ENCODE results near the gene USP12.
"Not testable (repeated sequence)": the region's sequence is repeated elsewhere in the genome, so short reads cannot be mapped to it uniquely, and the experiment has no call there.

Gene USP12, protein sequence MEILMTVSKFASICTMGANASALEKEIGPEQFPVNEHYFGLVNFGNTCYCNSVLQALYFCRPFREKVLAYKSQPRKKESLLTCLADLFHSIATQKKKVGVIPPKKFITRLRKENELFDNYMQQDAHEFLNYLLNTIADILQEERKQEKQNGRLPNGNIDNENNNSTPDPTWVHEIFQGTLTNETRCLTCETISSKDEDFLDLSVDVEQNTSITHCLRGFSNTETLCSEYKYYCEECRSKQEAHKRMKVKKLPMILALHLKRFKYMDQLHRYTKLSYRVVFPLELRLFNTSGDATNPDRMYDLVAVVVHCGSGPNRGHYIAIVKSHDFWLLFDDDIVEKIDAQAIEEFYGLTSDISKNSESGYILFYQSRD

DNA sequence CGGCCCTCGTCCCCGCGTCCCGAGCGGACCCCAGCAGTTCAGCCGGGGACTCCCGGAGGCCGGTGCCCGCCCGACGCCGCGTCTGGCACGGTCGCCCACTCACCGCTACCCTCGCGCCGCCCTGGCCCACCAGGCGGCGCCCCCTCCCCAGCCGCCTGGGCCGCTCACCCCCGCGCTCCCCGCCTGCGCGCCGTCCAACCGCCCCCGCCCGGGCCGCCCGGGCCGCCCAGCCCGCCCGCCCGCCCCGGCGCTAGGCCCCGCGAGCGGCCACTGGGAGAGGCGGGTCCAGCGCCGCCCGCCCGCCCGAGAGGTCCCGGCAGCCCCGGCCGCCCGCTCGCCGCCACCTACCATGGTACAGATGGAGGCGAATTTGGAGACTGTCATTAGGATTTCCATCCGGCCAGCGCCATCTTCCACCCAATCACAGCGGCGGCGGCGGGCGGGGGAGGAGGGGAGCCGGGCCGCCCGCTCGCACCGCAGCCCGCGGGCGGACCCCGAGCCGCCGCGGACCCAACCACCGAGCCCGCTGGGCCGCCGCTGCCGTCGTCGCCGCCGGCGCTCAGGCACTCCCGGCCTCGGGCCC is at the start of gene USP12:
Gene USP12, minus strand, starts transcription at position 568 of the 583 bp plus-strand sequence. Its CDS starts 172 bp downstream, at position 396.
- Mint-ChIP-seq H3K27ac (peak within 1 kb of the TSS; percentile 98), H3K9me3 (no peaks in the 10 kb centered on the region), H3K27me3 (no peaks in the 10 kb centered on the region), H3K4me3 (peak within 1 kb of the TSS; percentile 89 to 98), H3K36me3 (peaks cover 2 to 3% of the 10 kb centered on the region in 2 donors), H3K4me1 (peaks cover 39 to 65% of the 10 kb centered on the region in 2 donors)
- DNase-seq, result peak; percentile 18
- peak; percentile 21 to 30 for ATAC-seq (replicated peaks)

DNA sequence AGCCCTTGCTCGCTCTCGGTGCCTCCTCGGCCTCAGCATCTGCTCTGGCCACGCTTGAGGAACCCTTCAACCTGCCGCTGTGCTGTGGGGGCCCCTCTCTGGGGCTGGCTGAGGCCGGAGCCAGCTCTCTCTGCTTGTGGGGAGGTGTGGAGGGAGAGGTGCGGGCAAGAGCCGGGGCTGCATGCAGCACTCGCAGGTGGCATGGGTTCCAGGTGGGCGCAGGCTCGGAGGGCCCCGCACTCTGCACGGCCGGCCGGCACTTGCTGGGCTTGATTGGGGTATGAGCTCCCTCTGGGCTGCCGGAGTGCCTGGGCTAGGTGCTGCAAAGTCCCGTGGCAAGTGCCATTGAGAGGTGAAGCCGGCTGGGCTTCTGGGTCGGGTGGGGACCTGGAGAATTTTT is 48.0 kb upstream of the USP12 start:
- DNase-seq (no peak), ATAC-seq (replicated peaks) (no peak)
- Mint-ChIP-seq H3K27ac (no peak overlapping the region), H3K9me3 (peaks cover 7 to 8% of the 10 kb centered on the region in 2 donors), H3K27me3 (no peaks in the 10 kb centered on the region), H3K4me1 (peaks cover 30 to 45% of the 10 kb centered on the region in 2 donors), H3K4me3 (no peak overlapping the region), H3K36me3 (peaks cover 25 to 29% of the 10 kb centered on the region in 2 donors)

DNA sequence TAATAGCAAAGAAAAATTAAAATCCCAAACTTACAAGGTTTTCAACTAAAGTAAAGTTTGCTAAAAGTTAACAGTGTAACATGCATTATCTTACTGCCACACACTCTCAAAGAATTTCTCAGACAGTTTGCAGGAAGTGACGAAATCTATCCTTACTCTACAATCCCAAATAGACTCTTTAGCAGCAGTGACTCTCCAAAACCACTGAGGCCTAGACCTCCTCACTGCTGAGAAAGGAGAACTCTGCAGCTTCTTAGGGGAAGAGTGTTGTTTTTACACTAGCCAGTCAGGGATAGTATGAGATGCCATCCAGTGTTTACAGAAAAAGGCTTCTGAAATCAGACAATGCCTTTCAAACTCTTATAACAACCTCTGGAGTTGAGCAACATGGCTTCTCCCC is 47.2 kb upstream of the USP12 start:
- not testable (repeated sequence) for H3K4me3 Mint-ChIP-seq; ATAC-seq (replicated peaks); H3K9me3 Mint-ChIP-seq; H3K27me3 Mint-ChIP-seq; DNase-seq; H3K27ac Mint-ChIP-seq
- peaks cover 25 to 33% of the 10 kb centered on the region in 2 donors for H3K36me3 Mint-ChIP-seq
- H3K4me1 Mint-ChIP-seq, result peaks cover 28 to 37% of the 10 kb centered on the region in 2 donors

DNA sequence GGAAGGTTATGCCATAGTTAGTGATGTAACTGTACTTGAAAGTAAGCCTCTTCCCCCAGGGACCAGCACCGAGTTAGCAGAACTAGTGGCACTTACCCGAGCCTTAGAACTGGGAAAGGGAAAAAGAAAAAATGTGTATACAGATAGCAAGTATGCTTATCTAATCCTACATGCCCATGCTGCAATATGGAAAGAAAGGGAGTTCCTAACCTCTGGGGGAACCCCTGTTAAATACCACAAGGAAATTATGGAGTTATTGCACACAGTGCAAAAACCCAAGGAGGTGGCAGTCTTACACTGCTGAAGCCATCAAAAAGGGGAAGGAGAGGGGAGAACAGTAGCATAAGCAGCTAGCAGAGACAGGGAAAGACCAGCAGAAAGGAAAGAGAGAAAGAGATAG is 46.2 kb upstream of the USP12 start:
- not testable (repeated sequence) for H3K9me3 Mint-ChIP-seq; H3K27me3 Mint-ChIP-seq; ATAC-seq (replicated peaks); H3K4me3 Mint-ChIP-seq; H3K27ac Mint-ChIP-seq; DNase-seq
- peaks cover 22 to 31% of the 10 kb centered on the region in 2 donors for H3K4me1 Mint-ChIP-seq
- peaks cover 27 to 41% of the 10 kb centered on the region in 2 donors for H3K36me3 Mint-ChIP-seq

DNA sequence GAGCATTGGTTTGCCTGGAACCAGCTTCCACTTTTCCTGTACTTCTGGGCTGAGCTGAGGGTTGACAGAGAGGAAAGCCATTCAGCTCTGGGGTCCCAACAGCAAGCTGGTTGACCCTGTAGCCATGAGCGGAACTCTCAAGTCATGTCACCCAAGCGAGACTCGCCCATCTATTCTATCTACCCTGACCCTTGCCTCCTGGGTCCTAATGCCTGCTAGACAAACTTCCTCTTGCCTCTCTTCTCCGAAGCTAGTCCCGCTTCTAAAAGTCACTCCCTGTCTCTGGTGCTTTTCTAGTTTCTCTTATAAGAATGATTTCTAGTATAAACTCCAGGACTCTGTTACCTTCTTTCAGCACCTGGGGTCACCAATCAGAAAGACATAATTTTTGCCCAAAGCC is 41.8 kb upstream of the USP12 start:
- H3K4me3 Mint-ChIP-seq; H3K9me3 Mint-ChIP-seq; H3K27ac Mint-ChIP-seq; H3K27me3 Mint-ChIP-seq; H3K4me1 Mint-ChIP-seq; ATAC-seq (replicated peaks); DNase-seq: not testable (repeated sequence)
- H3K36me3 Mint-ChIP-seq, result peaks cover 19 to 32% of the 10 kb centered on the region in 2 donors

DNA sequence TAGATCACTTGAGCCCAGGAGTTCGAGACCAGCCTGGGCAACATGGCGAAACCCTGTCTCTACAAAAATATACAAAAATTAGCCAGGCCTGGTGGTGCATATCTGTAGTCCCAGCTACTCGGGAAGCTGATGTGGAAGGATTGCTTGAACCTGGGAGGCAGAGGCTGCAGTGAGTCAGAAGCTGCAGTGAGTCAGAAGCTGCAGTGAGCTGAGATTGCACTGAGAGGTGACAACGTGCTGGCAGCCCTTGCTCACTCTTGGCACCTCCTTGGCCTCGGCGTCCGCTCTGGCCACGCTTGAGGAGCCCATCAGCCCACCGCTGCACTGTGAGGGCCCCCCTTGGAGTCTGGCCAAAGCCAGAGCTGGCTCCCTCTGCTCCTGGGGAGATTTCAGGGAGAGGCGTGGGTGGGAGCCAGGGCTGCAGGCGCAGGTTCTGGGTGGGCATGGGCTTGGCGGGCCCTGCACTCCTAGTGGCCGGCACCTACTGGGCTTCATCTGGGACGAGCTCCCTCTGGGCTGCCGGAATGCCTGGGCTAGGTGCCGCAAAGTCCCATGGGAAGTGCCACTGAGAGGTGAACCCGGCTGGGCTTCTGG is 40.3 kb upstream of the USP12 start:
- peaks cover 3 to 5% of the 10 kb centered on the region in 2 donors for H3K9me3 Mint-ChIP-seq
- no peaks in the 10 kb centered on the region for H3K4me1 Mint-ChIP-seq
- H3K27me3 Mint-ChIP-seq, result no peaks in the 10 kb centered on the region
- peaks cover 19 to 36% of the 10 kb centered on the region in 2 donors for H3K36me3 Mint-ChIP-seq
- H3K27ac Mint-ChIP-seq, result no peak overlapping the region
- H3K4me3 Mint-ChIP-seq, result no peak overlapping the region
- DNase-seq (no peak), ATAC-seq (replicated peaks) (no peak)

DNA sequence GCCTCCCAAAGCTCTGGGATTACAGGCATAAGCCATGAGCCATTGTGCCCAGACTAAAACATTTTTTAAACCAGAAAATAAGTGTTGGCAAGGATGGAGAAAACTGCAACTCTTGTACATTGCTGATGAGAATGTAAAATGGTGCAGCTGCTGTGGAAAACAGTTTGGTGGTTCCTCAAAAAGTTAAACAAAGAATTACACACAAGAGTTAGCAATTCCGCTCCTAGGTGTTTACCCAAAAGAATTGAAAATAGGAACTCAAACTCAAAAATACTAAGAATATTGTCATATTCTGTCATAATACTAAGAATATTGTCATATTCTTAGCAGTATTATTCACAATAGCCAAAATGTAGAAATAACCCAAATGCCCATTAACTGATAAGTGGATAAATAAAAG is 39.7 kb upstream of the USP12 start:
- H3K36me3 Mint-ChIP-seq, result peaks cover 16 to 32% of the 10 kb centered on the region in 2 donors
- no peak for DNase-seq
- H3K27ac Mint-ChIP-seq, result no peak overlapping the region
- no peak for ATAC-seq (replicated peaks)
- no peak overlapping the region for H3K4me3 Mint-ChIP-seq
- H3K4me1 Mint-ChIP-seq, result no peaks in the 10 kb centered on the region
- H3K9me3 Mint-ChIP-seq, result peaks cover 3 to 5% of the 10 kb centered on the region in 2 donors
- H3K27me3 Mint-ChIP-seq, result no peaks in the 10 kb centered on the region

DNA sequence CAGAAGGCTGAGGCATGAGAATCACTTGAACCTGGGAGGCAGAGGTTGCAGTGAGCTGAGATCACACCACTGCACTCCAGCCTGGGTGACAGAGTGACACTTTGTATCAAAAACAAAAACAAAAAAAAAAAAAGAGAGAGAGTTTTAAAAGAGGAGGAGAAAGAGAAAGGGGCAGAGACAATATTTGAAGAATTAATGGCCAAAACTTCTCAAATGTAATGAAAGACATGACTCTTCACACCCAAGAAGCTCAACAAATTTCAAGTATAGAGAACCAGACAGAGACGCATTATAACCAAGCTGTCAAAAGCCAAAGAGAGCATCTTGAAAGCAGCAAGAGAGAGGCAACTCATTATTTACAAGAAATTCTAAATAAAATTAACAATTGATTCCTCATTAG is 36.9 kb upstream of the USP12 start:
- Mint-ChIP-seq H3K27ac (no peak overlapping the region), H3K4me3 (no peak overlapping the region), H3K4me1 (no peaks in the 10 kb centered on the region), H3K9me3 (peaks cover 3 to 5% of the 10 kb centered on the region in 2 donors), H3K36me3 (peaks cover 15 to 25% of the 10 kb centered on the region in 2 donors), H3K27me3 (no peaks in the 10 kb centered on the region)
- ATAC-seq (replicated peaks), result no peak
- no peak for DNase-seq

DNA sequence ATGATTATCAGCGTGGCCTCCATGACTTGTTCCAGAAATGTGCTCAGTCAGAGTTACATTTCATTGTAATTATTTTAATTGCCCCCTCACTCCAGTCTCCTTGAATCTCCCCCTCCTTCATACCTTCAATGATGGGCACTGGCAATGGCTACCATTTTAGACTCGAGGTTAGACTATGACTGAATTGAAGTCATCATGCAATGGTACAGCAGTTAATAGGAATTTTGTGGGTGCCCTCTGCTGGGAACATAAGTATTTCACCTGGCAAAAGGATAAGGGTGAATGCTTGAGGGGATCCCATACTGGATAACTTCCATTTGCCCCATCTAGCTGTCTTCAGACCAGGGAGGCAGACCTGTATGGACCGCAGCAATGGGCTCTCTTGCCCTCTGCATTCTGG is 32.2 kb upstream of the USP12 start:
- H3K27ac Mint-ChIP-seq, result no peak overlapping the region
- no peak for ATAC-seq (replicated peaks)
- H3K27me3 Mint-ChIP-seq, result no peaks in the 10 kb centered on the region
- H3K9me3 Mint-ChIP-seq, result no peaks in the 10 kb centered on the region
- H3K4me1 Mint-ChIP-seq, result no peaks in the 10 kb centered on the region
- peaks cover 4 to 5% of the 10 kb centered on the region in 2 donors for H3K36me3 Mint-ChIP-seq
- H3K4me3 Mint-ChIP-seq, result no peak overlapping the region
- DNase-seq, result no peak

DNA sequence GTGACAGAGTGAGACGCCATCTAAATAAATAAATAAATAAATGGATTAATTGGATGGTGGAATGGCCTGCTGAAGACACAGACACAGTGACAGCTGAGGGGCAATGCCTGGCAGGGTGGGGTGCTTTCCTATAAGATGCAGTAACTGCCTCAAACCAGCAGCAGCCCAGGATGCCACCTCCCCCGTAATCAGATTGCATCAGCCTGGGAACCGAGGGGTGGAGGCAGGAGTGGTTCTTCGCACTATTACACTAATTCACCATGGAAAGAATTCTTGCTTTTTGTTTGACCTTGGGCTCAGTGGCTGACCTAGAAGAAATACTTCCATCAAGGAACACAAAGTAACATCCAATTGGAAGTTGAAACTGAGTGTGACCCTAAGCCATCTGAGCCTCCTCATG is 31.6 kb upstream of the USP12 start:
- Mint-ChIP-seq H3K27me3 (no peaks in the 10 kb centered on the region), H3K4me1 (no peaks in the 10 kb centered on the region), H3K9me3 (no peaks in the 10 kb centered on the region), H3K27ac (no peak overlapping the region), H3K4me3 (no peak overlapping the region), H3K36me3 (peaks cover 4 to 5% of the 10 kb centered on the region in 2 donors)
- DNase-seq (no peak), ATAC-seq (replicated peaks) (no peak)

DNA sequence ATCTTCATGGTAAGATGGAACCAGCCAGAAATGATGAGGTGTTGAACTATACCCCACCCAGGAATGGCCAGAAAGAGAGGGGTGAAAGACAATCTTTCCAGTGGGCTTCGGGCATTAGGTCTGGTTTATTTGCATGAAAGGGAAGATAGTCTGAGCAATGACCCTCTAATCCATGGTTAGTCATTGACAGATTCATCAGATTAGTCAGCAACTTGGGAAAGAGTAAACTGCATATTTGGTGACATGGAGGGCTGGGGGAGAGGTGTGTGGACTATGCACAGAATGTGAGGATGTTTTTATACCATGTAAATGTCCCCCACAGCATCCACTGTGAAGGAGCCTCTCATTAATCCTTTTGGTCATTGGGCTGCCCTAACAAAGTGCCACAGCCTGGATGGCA is 30.1 kb upstream of the USP12 start:
- no peak overlapping the region for H3K4me3 Mint-ChIP-seq
- no peaks in the 10 kb centered on the region for H3K4me1 Mint-ChIP-seq
- peaks cover 0 to 5% of the 10 kb centered on the region in 2 donors for H3K36me3 Mint-ChIP-seq
- no peaks in the 10 kb centered on the region for H3K27me3 Mint-ChIP-seq
- no peak for ATAC-seq (replicated peaks)
- H3K27ac Mint-ChIP-seq, result no peak overlapping the region
- H3K9me3 Mint-ChIP-seq, result no peaks in the 10 kb centered on the region
- no peak for DNase-seq

DNA sequence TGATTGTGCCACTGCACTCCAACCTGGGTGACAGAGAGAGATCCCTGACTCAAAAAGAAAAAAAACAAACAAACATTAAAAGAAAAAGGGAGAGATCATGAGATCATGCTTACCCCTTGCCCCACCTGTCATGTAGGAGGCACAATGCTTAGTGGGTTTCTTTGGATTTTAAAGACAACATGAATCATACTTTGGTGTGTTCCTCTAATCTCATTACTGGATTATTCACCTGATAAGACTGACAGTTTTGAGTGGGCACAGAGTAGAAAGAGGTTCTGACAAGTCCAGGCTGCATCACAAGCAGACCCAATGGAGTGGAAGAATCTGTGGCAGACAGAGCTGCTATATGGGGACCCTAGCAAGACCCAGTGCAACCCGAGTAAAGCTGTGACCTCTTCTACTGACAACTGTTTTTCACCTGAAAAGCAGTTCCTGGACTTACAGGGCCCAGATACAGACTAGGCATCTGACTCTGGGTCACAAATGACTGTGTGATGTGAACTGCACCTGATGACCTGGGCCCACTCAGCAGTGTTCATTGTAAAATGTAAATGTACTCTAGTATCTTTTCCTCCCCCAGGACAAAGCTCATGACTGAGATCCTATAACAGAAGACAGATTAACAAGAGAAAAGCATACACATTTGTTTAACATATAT is 28.9 kb upstream of the USP12 start:
- no peaks in the 10 kb centered on the region for H3K9me3 Mint-ChIP-seq
- H3K27me3 Mint-ChIP-seq, result no peaks in the 10 kb centered on the region
- peaks cover 0 to 5% of the 10 kb centered on the region in 2 donors for H3K36me3 Mint-ChIP-seq
- no peak for DNase-seq
- no peaks in the 10 kb centered on the region for H3K4me1 Mint-ChIP-seq
- ATAC-seq (replicated peaks), result peak; percentile 25 to 29
- no peak overlapping the region for H3K4me3 Mint-ChIP-seq
- H3K27ac Mint-ChIP-seq, result no peak overlapping the region

DNA sequence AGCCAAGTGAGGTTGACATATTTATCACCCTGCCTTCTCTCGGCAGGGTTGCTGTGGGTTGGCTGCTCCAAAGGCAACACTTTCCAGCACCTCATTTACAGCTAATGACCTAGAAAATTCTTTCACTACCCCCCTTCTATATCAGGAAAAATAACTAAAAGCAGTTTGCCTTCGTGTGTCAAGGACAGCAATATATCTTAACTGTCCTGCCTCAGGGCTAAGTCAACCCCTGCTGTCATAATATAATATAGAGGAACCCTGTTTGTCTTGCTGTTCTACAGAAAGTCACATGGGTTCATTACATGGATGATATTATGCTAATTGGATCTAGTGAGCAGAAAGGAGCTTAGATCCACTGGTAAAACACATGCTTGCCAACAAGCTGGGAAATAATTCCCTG is 28.1 kb upstream of the USP12 start:
- DNase-seq (no peak), ATAC-seq (replicated peaks) (no peak)
- Mint-ChIP-seq H3K36me3 (peaks cover 0 to 5% of the 10 kb centered on the region in 2 donors), H3K27ac (no peak overlapping the region), H3K9me3 (no peaks in the 10 kb centered on the region), H3K4me3 (no peak overlapping the region), H3K27me3 (no peaks in the 10 kb centered on the region), H3K4me1 (peaks cover 0 to 4% of the 10 kb centered on the region in 2 donors)

DNA sequence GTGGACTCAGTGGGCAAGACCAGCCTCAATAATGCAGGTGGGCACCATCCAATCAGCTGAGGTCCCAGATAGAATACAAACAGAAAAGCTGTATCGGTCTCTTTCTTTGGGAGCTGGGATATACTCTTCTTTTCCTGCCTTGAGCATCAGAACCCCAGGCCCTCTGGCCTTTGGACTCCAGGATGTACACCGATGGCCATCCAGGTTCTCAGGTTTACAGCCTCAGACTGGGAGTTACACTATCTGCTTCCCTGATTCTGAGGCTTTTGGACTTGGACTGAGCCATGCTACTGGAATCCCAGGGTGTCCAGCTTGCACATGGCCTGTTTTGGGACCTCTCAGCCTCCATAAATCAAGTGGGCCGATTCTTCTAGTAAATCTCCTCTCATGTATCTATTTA is 27.6 kb upstream of the USP12 start:
- no peak overlapping the region for H3K27ac Mint-ChIP-seq
- H3K27me3 Mint-ChIP-seq, result no peaks in the 10 kb centered on the region
- H3K9me3 Mint-ChIP-seq, result no peaks in the 10 kb centered on the region
- peaks cover 4 to 6% of the 10 kb centered on the region in 2 donors for H3K4me1 Mint-ChIP-seq
- H3K4me3 Mint-ChIP-seq, result no peak overlapping the region
- peaks cover 0 to 5% of the 10 kb centered on the region in 2 donors for H3K36me3 Mint-ChIP-seq
- no peak for DNase-seq
- ATAC-seq (replicated peaks), result no peak

All from stimulated activated naive B cell treated with anti-CD40 and anti-IgM and Interleukin-4, amounts not matched to agents 10 μg/mL and 1 μg/mL and 100 μg/mL, for 72 hours (primary cell).